ENCODE data around the gene PPP1R9B.
A peak's percentile ranks its signal among the peaks of the same experiment; 100 is the strongest.

Gene PPP1R9B, protein sequence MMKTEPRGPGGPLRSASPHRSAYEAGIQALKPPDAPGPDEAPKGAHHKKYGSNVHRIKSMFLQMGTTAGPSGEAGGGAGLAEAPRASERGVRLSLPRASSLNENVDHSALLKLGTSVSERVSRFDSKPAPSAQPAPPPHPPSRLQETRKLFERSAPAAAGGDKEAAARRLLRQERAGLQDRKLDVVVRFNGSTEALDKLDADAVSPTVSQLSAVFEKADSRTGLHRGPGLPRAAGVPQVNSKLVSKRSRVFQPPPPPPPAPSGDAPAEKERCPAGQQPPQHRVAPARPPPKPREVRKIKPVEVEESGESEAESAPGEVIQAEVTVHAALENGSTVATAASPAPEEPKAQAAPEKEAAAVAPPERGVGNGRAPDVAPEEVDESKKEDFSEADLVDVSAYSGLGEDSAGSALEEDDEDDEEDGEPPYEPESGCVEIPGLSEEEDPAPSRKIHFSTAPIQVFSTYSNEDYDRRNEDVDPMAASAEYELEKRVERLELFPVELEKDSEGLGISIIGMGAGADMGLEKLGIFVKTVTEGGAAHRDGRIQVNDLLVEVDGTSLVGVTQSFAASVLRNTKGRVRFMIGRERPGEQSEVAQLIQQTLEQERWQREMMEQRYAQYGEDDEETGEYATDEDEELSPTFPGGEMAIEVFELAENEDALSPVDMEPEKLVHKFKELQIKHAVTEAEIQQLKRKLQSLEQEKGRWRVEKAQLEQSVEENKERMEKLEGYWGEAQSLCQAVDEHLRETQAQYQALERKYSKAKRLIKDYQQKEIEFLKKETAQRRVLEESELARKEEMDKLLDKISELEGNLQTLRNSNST

DNA sequence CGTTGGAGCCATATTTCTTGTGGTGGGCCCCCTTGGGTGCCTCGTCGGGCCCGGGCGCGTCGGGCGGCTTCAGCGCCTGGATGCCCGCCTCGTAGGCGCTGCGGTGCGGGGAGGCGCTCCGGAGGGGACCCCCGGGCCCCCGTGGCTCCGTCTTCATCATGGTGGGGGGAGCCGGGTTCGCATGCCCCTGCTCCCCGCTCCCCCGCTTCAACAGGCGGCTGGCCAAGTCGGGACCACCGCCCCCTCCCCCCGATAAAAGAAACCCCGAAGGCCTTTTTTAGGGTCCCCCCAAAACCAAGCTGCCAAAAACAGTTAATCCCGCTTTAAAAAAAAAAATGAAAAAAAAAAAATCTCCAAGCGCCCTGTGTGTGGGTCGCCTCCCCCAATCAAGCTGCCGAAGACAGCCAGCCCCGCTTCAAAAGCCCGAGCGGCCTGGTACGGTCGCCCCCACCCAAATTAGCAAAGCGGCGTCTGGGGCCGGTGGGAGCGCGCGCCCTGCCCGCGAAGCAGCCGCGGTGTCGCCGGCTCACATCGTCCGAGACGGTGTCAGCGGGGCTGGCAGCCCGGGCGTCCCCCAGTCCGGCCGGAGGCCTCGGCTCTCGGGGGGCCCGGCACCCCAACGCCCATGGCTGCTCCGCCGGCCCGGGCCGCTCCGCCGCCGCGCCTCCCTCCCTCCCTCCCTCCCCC is at the start of gene PPP1R9B:
Gene PPP1R9B (minus strand): TSS at position 324 of the 687 bp plus-strand sequence. CDS start 164 bp downstream, at position 160.
- DNase-seq = no peak

DNA sequence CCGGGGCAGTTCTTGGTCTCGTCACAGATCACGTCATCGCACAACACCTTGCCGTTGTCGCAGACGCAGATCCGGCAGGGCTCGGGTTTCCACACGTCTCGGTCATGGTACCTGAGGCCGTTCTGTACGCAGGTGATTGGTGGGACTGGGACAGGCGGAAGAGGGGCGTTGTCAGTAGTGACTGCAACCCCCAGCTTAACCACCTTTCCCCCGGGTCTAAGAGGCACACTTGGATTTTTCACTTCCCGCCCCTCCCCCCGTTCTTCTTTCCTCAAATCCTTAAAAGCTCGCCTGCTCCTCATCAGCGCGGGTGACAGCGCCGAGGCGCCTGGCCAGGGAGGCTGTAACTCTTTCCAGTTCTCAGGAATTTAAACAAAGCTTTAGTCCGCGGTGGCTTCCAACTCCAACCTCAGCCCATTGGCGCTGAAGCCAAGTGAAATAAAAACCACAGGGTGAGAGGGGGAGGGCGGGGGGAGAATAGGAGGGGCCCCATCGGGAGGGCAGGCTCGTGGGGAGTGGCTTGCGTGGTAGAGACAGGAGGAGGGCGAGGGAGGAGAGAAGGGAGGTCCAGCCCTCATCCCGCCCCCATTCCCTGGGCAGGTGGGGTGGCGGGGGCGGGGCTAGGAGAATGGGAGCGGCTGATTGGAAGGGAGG is 49.5 kb upstream of the PPP1R9B start:
- DNase-seq = no peak

DNA sequence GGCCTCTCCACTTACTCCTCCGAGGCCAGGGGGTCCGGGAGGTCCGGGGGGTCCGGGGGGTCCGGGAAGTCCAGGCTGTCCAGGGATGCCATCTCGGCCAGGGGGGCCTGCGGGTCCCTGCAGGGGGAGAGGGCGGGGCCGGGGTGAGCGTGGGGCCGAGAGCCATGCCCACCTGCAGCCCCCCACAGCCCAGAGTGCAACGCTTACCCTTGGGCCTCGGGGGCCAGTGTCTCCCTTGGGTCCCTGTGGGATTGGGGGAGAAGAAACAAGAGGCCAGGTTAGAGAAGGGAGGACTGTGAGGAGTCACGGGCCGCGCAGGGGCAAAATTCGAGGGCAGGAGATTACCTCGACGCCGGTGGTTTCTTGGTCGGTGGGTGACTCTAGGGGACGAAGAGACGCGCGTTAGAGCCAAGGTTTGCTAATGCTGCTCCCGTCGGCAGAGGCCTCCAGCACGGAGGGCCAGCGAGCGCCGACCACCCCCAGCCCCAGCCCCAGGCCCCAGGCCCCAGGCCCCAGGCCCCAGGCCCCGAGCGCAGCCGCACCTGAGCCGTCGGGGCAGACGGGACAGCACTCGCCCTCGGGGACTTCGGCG is 48.8 kb upstream of the PPP1R9B start:
- DNase-seq = no peak

DNA sequence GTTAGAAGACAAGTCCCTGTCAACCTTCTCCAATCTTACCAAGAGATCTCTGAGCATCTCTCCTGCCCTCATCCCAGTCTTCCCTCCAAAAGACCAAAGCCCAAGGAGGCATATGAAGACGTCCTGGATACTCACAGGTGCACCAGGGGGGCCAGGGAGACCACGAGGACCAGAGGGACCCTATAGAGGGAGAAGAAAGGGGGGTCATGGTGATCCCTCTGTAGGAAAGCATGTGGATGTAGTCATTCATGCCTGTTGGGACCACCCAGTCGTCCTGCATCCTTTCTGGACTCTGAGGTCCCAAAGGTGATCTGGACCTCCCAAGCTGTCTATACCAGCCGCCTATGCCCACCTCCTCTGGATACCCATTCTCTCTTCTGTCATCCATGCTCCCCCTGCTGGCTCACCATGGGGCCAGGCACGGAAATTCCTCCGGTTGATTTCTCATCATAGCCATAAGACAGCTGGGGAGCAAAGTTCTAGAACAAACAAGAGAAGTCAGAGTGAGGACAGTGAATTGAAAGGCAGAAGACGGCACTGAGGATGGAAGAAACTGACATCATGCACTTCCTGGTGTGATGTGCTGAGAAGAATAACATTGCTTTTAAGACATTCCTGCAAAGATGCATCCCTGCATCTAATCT is 47.7 kb upstream of the PPP1R9B start:
- peak; percentile 18 for DNase-seq

DNA sequence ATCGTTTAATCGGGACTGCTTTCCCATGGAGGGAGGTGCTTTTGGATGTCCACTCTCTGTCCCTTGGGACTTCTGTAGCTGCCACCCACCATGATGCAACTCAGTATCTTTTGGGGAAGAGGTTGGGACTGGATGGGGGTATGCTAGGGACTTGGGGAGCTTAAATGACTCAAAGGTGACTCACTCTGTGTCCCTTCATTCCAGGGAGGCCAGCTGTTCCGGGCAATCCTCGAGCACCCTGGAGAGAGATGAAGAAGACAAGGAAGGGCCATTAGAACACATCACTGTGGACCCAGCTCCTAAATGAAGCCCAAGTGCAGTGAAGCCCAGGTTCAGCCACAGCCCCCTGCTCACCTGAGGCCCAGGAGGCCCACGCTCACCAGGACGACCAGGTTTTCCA is 46.3 kb upstream of the PPP1R9B start:
- no peak for DNase-seq

DNA sequence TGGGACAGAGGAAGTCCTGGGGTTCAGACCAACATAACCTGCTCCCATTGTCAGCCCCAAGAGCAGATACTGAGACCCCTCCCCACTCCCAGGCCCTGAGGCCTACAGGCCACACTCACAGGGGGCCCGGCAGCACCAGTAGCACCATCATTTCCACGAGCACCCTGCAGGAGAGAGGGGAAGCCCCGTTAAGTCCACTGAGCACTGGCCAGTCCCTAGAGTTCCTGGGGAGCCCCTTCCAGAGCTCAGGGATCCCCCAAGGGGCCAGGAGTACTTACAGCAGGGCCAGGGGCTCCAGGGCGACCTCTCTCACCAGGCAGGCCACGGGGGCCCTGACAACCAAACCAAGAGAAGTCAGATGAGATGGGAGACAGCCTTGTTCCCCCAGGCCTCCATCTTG is 45.6 kb upstream of the PPP1R9B start:
- DNase-seq = no peak

DNA sequence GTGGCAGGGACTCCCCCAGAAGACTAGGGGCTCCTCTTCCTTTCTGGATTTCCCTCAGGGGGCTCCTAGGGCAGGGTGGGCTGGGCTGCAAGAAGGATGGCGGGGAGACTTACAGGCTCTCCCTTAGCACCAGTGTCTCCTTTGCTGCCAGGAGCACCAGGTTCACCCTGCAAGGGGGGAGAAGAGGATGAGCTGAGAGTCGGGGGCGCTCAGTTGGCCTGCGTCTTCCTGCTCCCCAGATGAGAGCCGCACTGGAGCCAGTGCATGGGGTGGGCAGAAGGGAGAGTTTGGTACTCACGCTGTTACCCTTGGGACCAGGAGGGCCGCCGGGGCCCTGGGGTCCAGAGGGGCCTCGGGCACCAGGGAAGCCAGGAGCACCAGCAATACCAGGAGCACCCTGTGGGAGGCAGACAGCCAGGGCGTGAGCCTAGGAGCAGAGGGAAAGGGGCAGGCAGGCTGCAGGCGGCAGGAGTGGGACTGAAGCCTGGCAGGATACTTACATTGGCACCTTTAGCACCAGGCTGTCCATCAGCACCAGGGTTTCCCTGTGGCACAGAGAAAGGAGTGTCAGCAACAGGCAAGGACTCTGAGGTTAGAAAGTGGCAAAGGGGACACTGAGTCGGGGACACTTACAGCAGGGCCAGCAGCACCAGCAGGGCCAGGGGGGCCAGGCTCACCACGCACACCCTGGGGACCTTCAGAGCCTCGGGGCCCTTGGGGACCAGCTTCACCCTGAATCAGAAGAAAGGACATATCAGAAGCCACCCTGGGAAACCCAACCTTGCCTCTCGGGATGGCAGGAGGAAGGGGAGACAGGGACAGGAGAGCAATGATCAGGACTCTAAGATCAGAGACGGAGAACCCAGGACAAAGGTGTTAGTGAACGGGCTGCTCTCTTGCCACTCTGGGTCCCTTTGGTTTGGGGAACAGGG is 44.7 kb upstream of the PPP1R9B start:
- no peak for DNase-seq

DNA sequence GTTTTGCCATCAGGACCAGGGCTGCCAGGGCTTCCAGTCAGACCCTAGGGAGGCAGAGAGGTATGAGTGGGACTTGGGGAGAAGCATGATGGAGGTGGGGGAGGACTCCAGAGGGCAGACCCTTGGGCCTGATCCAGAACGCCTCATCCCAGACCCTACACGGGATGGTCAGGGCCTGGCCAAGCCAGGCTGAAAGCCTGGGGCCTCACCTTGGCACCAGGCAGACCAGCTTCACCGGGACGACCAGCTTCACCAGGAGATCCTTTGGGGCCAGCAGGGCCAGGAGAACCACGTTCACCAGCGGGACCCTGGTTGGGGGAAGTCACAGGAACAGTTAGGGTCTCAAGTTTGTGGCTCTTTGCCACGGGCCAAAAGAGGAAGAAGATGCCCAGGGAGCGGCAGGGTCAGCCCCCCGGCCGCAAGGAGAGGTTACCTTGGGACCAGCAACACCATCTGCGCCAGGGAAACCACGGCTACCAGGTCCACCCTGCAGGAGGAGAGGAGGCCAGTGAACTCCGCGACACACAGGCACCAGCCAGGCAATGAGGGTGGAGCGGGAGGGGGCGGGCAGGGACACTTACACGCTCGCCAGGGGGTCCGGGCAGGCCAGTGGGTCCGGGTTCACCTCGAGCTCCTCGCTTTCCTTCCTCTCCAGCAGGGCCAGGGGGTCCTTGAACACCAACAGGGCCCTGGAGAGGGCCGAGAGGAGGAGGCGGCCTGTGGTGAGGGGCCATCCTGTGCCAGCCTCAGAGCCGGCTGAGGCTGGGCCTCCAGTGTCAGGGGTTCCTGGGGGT is 43.9 kb upstream of the PPP1R9B start:
- no peak for DNase-seq

DNA sequence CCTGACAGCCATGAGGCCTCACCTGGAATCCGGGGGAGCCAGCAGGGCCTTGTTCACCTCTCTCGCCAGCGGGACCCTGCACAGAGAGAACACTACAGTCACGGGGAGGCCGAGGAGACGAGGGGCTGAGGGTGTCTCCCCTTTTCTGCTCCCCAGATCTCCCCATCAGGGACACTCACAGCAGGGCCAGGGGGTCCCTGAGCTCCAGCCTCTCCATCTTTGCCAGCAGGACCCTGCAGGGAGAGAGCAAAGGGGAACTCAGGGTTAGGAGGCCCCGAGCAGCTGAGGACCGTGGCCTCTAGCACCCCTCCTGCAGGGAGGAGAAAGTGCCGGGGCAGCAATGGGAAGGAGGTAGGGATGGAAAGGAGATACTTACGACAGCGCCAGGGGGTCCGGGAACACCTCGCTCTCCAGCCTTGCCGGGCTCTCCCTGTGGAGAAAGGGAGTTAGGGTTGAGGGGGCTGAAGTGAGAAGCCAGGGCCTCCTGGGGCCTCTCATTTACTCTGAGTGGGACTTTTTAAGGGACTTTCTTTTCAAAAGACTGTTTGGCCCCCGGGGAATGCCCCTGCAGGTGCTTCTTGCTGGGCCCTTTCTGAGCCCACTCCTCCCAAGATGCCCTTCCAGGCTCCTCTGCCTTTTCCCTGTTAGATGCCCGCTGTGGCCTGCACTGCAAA is 42.3 kb upstream of the PPP1R9B start:
- no peak for DNase-seq

DNA sequence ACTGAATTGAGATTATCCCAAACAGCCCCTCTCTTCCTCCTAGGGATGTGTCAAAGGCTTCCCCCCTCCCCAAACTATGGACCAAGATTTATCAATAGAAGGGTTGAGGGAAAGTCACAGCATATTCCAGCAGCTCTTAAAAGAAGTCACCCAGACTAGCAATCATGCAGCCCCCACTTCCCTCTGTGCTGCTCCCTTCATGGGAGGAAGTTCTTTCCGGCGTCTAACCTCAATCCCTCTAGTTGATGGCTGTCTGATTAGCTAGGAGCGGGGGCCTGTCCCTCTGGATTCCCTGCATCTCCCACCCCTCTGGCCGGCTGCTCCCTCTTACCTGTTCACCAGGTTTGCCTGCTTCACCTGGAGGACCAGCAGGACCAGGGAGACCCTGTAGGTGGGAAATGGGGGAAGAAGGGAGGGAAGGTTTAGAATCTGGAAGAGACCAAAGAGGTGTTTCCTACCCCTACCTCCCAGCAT is 41.7 kb upstream of the PPP1R9B start:
- DNase-seq = no peak

DNA sequence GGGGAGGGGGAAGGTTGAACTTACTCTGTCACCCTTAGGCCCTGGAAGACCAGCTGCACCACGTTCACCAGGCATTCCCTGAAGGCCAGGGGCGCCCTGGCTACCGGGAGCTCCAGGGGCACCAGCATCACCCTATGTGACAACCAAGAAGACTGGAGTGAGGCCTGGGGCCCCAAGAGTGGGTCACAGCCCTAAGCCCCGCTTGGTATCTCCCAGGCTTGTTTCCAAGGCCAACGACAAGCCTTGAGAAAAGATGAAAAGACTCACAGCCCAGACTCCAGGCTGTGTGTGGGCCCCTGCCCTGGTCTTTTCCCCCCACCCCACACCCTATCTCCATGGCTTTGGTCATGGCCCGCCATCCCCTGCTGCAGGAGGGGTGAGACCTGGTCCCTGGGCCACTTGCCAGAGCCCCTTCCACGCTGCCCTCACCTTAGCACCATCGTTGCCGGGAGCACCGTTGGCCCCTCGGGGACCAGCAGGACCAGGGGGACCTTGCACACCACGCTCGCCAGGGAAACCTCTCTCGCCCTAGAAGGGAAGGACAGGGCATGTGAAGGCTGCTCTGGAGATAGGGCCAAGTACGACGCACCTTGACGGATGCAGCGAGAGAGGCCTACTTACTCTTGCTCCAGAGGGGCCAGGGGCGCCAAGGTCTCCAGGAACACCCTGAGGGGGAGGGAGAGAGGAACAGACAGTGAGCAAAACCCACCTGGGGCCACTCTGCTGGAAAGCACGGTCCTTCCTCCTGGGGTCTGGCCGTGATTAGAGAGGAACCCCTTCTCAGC is 41.1 kb upstream of the PPP1R9B start:
- DNase-seq = no peak

DNA sequence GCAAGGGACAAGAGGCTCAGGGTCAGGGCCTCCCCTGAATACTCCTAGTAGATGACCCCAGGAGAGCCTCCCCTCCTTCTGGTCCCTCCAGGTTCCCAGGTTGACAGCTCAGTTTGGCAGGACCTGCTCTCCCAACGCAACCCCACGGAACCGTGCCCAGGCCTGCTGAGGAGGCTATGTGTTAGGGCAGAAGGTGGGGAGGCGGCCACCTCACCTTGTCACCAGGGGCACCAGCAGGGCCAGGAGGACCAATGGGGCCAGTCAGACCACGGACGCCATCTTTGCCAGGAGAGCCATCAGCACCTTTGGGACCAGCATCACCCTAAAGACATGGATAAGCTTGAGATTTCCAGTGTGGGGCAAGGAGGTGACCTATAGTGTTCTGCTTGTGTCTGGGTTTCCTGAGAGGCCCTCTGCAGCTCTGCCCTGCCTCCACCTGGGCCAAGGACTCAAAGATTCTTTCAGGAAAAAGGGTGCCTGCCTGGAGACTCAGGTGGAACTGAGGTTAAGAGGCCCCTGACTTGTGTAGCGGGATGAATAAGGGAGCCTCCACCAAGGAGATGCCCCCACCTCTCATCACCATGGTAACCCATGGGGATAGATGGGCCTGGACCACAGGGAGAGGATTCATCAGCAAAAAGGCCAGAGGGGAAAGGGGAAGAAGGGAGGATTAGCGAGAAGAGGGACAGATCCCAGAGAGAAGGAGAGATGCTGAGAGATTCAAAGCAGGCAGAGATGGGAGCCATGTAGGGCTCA is 40.3 kb upstream of the PPP1R9B start:
- no peak for DNase-seq

DNA sequence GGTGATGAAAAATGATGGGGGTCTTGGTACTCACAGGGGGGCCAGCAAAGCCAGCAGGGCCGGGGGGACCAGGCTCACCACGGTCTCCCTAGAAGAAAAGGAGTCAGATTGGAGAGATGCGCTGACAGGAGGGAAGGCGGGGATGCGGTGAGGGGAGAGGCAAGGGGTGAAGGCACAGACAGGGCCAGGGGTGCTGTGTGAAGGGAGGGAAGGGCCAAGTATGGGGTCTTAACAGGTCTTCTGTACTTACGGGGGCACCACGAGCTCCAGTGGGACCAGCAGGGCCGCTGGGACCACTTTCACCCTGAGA is 39.8 kb upstream of the PPP1R9B start:
- DNase-seq = no peak

DNA sequence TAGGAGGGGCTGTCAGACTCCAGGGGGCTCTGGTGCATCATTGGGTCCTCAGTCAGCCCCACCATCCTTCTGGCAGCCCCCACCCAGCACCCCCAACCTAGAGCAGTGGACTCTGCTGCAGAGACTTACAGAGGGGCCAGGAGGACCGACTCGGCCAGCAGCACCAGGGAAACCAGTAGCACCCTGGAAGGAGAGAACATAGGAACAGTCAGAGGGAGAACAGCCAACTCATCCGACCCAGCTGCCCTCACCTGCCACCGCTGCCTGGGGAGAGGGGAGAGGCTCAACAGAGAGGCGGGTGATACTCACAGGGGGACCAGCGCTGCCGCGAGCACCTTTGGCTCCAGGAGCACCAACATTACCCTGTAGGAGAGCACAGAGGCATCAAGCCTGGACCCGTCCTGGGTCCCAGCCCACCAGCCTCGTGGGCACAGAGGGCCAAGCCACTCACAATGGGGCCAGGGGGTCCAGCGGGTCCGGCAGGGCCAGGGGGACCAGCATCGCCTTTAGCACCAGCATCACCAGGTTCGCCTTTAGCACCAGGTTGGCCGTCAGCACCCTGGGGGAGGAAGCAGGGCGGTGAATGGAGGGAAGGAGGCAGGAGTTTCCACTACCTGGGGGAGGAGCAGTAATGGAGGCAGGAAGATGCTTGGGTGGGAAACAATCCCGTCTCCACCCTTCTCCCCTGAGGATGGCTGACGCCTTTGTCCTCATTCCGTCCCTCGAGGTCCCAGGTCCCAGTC is 39.2 kb upstream of the PPP1R9B start:
- no peak for DNase-seq

DNA sequence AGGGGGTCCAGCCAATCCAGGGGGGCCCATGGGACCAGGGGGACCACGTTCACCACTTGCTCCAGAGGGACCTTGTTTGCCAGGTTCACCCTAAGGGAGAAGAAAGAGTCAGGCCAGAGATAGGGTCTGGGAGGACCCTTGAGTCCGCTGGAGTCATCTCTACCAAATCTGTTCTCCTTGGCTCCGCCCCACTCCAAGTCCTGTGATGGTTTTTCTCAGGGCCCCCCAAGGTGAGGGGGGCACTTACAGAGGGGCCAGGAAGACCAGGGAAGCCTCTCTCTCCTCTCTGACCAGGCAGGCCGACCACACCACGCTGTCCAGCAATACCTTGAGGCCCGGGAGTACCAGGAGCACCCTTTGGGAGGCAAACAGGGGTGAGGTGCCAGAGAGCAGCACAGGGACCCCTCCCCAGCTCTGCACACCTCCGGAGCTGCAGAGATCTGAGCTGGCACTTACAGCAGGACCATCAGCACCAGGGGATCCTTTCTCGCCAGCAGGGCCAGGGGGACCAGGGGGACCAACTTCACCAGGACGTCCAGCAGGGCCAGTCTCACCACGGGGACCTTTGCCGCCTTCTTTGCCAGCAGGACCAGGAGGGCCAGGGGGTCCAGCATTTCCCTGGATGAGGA is 38.6 kb upstream of the PPP1R9B start:
- no peak for DNase-seq

DNA sequence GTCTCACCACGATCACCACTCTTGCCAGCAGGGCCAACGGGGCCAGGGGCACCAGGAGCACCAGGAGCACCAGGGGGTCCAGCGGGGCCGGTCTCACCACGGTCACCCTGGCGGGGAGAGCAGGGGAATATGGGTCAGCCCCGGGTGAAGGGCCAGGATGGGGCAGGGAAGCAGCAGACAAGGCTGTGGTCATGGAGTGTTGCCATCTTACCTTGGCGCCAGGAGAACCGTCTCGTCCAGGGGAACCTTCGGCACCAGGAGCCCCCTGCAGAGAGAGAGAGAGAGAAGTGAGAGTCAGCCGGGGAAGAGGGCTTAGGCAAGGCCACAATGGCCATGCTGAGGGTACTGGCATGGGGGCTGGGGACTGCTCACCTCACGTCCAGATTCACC is 38.0 kb upstream of the PPP1R9B start:
- DNase-seq = no peak

Measured in SHP77 treated with DMSO at 0.1 percent for 48 hours (cell line).